NCI-H1694 (cell line): Measurements from ENCODE around the gene MAD1L1.

Source experiments
- DNase-seq: peaks from one replicate; lab custom pipeline; 2025; lab: John Stamatoyannopoulos, UW

Gene MAD1L1

GRCh38 chr7:2139004-2139699 is 93.6 kb downstream of the MAD1L1 start:
- DNase-seq = no peak

- no peak for DNase-seq
These were observed 94.5 kb downstream of the MAD1L1 start for GRCh38 chr7:2138146-2138765.

- DNase-seq = no peak
These were observed 98.0 kb downstream of the MAD1L1 start for GRCh38 chr7:2134740-2135139.

- DNase-seq = no peak
These were observed 100.5 kb downstream of the MAD1L1 start for GRCh38 chr7:2132243-2132642.

GRCh38 chr7:2131800-2132199 is 100.9 kb downstream of the MAD1L1 start:
- DNase-seq = no peak

GRCh38 chr7:2131341-2131740 is 101.4 kb downstream of the MAD1L1 start:
- DNase-seq = no peak

GRCh38 chr7:2130096-2130375 is 102.7 kb downstream of the MAD1L1 start:
- no peak for DNase-seq

GRCh38 chr7:2129323-2130095 is 103.2 kb downstream of the MAD1L1 start:
- no peak for DNase-seq

- DNase-seq = no peak
These were observed 104.0 kb downstream of the MAD1L1 start for GRCh38 chr7:2128601-2129322.

- DNase-seq = no peak
These were observed 106.1 kb downstream of the MAD1L1 start for GRCh38 chr7:2126621-2127020.

GRCh38 chr7:2125931-2126330 is 106.8 kb downstream of the MAD1L1 start:
- no peak for DNase-seq

GRCh38 chr7:2124604-2125345 is 108.0 kb downstream of the MAD1L1 start:
- DNase-seq = no peak

- no peak for DNase-seq
These were observed 108.8 kb downstream of the MAD1L1 start for GRCh38 chr7:2123916-2124315.

- no peak for DNase-seq
These were observed 109.4 kb downstream of the MAD1L1 start for GRCh38 chr7:2123360-2123759.

- DNase-seq = no peak
These were observed 110.1 kb downstream of the MAD1L1 start for GRCh38 chr7:2122651-2123050.

GRCh38 chr7:2120841-2121830 is 111.6 kb downstream of the MAD1L1 start:
- no peak for DNase-seq

- no peak for DNase-seq
These were observed 112.5 kb downstream of the MAD1L1 start for GRCh38 chr7:2120251-2120660.

GRCh38 chr7:2118630-2119190 is 114.0 kb downstream of the MAD1L1 start:
- no peak for DNase-seq

- no peak for DNase-seq
These were observed 114.7 kb downstream of the MAD1L1 start for GRCh38 chr7:2118056-2118455.

GRCh38 chr7:2117646-2118045 is 115.1 kb downstream of the MAD1L1 start:
- DNase-seq = no peak
